Suppressor macrophage (primary cell): ENCODE measurements around the gene C3.

Experiments used
- DNase-seq, 4 experiments: peaks; one replicate each; pipeline ENCODE4 v3.0.0-alpha.2; 2020 to 2022

The C3 gene

DNA sequence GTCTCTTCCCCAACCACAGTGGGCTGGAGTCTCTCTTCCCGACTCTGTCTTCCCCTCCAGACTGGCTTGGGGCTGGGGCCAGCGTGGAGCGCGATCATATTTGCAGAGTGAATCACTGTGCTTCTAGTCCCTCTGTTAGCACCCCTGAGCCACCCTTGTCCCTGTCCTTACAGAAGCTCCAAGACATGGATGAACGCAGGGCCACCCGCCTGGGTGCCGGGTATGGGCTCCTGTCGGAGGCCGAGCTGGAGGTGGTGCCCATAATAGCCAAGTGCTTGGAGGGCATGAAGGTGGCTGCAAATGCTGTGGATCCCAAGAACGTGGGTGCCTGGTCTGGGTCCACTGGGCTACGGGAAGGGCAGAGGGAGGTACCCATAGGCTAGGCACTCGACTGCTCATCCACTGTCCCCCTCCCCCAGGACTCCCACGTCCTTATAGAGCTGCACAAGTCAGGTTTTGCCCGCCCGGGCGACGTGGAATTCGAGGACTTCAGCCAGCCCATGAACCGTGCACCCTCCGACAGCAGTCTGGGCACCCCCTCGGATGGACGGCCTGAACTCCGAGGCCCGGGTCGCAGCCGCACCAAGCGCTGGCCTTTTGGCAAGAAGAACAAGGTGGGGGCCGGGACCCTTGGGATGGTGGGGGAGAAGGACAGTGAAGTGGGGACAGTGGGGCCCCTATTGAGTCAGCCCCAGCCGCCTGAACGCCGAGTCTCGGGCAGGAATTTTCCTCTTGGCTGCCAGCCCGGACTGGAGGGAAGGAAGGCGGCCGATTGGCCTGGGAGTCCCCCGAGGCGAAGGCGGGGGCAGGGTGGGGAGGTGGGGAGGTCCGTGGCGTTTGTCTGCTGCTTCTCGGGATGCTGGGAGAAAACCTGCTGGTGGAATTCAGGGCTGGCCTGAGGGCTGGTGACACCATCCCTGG lies 24.2 kb upstream of the C3 start:
- no peak for DNase-seq

DNA sequence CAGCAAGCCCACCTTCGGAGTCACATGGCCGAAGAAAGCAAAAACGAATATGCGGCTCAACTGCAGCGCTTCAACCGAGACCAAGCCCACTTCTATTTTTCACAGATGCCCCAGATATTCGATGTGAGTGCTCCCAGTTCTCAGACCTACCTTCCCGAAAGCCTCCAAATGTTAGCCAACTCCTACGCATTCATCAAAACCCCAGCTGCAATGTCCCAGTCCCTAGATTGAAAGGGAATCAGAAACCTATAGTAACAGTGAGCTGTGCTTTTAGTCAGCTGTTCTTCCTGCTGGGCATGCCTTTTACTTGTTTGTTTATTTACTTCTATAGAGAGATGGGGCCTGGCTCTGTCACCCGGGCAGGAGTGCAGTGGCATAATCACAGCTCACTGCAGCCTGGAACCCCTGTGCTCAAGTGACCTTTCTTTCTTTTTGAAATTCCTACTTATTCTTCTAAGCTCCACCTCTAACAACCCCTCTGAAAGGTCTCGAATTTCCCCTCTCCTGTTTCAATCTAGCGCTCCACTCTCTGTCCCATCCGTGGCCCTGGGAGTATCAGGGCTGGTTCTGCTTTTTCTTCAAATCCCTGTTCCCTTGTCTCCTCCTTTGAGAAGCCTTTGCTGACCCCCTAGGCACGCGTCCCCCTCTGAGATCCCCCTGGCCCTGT lies 23.4 kb upstream of the C3 start:
- no peak for DNase-seq

DNA sequence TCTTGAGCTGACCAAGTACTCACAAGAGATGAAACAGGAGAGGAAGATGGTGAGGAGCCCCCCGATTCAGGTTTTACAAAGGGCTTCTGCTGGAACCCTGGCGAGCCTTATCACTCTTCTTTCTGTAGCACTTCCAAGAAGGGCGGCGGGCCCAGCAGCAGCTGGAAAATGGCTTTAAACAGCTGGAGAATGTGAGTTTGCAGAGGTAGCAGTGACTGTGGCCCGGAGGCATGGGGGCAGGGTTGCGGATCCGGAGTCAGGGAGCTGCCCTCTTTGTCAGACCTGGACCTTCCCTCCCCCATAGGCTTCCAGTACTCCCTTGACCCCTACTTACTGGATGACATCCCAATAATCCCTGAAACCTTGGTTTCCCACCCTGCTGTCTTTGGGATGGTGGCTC lies 22.6 kb upstream of the C3 start:
- no peak for DNase-seq

DNA sequence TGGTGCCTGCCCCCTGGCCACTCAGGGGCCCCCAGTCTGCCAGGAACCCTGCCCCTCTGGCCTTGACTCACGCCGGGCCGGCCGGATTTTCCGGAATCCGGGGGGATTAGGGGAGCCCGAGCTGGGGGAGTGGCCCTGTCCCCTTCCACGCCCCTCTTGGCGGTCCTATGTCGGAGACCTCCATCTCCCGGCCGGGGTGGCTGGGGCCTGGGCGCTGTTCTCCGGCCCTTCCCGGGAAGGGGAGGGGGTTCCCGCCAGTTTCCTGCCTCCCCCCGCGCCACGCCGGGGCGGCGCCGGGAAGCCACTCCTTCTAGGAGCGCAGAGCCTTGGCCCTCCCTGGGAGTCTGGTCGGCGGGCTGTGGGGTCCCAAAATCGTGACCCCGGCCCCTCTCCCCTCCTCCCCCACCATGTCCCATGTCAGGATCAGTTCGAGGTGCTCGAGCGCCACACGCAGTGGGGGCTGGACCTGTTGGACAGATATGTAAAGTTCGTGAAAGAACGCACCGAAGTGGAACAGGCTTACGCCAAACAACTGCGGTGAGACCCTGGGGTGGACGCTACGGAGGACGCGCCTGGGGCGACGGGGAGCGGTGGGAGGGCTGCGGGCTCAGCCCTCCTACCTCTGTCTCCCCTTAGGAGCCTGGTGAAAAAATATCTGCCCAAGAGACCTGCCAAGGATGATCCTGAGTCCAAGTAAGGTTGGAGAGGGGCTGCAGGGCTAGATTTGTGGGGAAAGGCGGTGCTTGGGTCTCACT lies 20.3 kb upstream of the C3 start:
- DNase-seq, result peak in 2 of 4 experiments; percentile 27 to 30

DNA sequence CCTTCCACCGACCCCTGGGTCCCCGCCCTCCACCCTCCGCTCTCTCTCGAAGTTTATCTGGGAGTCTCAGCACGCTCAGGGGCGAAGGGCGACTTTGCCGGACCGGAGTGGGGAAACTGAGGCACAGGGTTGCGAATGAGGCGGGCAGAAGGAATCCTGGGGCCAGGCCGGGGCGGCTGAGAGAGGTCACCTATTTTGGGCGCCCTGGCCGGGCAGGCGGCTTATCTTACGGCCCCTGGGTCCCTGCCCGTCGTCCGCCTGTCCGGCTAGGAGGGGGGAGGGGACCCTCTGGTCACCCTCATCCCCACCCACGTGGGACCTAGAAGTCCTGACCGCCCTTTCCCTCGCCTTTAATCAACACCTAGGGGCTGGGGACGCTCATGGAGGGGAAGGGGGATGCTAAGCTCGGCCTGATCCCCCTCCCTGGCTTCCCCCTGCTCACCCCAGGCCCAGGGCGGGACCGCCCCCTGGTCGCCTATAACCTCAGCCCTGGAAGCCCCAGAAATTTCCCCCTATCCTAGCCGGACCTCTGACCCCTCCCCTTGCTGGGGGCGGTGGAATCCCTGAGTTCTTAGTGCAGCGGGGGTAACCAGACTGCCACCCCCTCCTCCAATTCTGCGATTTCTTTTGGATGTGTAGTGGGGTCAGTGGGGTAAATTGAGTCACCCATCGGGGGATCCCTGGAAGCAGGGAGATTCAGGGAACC lies 19.6 kb upstream of the C3 start:
- DNase-seq, result peak in 2 of 4 experiments; percentile 24 to 41

DNA sequence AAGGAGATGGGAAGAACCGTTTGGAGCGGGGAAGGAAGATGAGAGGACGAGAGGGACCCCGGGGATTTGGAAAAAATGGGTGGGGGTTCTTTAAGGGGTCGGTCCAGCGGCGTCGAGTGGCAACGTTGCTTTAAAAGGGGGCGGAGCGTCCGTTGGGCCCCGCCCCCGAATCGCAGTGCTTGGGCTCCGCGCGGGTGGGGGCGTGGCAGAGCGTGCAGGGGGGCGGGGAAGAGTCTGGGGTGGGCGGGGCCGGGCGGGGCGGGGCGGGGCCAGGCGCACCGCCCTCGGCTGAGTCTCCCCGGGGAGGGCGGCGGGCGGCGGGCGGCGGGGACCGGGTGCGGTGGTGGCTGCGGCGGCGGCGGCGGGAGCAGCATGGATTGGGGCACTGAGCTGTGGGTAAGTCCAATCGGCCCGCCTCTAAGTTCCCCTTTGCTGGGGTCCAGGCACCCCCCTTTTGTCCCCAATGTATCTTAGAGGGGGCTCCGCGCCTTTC lies 19.0 kb upstream of the C3 start, which contains the start of gene TRIP10:
Gene TRIP10, plus strand, starts transcription at position 291 of the 493 bp plus-strand sequence. Its CDS starts 82 bp downstream, at position 373.
- peak; percentile 90 to 97 (median 94) for DNase-seq

DNA sequence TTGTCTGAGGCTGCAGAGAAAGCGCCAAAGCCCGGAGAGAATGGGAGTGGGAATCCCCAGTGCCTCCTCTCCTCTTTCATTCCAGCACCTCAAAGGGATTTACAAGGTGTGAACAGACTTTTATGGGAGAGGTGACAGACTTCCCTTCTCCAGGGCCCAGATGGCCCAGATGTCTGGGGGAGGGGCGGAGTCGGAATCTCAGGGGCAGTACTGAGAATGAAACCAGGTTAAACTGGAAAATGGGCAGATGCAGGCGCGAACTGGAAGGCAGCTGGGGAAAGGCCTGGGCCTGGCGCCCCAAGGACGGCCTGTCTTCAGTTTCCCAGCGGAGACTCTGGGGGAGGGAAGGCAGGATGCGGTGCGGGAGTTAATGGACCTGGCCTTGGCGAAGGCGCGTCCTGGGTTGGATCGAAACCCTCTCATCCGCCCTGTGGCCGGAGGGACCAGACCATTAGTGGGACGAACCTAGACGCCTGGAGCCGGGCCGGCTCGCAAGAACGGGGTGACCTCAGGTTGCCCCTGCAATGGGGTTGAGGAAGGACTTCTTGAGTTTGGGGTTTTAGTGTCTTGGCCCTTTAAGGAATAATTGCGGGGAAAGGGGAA lies 18.4 kb upstream of the C3 start:
- DNase-seq, result peak in 1 of 4 experiments; percentile 25

DNA sequence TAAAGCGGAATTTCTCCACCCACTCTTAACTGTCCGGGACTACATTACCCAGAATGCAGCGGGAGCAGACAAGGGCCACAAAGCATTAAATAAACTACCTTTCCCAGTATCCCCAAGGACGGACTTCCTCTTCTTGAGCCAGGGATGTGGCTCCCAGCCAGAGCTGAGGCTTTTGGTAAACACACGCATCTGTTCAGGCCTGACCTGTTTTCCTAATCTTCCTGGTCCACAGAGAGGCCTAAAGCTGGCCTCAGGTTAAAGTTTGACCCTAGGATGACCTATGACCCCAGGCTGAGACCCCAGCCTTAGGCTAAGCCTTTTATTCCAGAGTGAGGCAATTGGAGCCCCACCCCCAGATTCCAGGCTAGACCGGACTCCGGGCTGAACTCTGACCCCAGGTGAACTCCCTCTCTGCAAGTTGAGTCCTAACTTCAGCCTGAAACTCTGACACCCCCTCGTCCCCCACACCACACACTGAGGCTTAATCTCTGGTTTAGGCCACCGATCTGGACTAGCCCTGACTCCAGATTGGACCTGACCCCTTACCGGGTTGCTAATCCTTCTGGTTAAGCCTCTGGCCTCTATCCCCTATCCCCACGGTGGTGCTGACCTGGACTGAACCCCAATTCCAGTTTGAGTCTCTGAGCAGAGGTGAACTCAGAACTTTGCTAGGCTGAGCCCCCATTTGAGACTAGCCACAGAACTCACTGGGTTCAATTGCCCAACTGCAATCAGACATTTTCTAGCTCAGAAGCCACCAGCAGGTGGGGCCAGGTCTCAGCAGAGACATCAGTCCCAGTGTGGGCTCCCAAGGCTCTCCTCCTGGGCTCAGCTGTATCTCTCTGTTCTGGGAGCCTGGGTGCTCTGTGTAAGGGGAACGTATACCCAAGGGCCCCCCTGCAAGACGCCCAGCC lies 17.7 kb upstream of the C3 start:
- peak; percentile 78 to 90 (median 86) for DNase-seq

DNA sequence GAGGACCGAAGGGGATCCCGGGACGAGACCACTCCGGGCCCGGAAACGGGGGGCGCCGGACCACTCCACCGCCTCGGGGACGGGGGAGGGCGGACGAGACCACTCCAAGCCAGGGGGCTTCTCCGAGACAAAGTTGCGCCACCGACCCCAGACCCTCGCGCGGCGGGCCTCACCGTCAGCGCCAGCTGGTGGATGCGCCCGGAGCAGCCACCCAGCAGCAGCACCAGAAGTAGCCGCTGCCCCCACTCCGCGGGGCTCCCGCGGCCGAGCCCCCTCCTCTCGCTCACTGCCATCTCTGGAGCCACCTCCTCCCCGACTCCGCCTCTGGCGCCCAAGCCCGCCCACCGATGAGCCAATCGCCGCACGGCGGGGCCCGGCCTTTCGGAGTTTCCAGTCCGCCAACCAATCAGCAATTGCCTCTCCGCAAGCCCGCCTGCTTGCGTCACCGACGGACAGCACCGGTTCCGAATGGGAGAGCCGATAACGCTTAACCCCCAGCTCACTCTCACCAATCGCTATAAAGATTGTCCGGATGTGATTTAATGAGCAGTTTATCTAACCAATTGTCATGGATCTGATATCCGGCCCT lies 16.9 kb upstream of the C3 start, which contains the start of gene GPR108:
Gene GPR108, minus strand, starts transcription at position 297 of the 589 bp plus-strand sequence. Its CDS starts 4 bp downstream, at position 293.
- DNase-seq, result peak; percentile 99 to 100 (median 100)

DNA sequence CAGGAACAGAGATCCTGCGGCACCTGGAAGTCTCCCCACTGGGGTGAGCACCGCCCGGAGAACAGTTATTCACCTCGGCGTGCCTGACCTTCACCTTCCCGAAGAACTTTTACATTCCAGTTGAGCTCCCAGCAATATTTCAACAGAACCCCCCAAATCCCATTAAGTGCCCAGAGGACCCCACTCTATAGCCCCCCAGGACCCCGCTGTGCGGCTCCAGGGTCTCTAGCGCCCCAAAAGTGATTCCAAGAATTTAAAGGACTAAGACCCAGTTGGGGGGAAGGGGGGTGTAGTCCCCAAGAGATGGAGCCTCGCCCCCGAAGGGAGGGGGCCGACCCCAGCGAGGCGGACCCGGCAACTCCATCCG lies 16.4 kb upstream of the C3 start:
- no peak for DNase-seq

DNA sequence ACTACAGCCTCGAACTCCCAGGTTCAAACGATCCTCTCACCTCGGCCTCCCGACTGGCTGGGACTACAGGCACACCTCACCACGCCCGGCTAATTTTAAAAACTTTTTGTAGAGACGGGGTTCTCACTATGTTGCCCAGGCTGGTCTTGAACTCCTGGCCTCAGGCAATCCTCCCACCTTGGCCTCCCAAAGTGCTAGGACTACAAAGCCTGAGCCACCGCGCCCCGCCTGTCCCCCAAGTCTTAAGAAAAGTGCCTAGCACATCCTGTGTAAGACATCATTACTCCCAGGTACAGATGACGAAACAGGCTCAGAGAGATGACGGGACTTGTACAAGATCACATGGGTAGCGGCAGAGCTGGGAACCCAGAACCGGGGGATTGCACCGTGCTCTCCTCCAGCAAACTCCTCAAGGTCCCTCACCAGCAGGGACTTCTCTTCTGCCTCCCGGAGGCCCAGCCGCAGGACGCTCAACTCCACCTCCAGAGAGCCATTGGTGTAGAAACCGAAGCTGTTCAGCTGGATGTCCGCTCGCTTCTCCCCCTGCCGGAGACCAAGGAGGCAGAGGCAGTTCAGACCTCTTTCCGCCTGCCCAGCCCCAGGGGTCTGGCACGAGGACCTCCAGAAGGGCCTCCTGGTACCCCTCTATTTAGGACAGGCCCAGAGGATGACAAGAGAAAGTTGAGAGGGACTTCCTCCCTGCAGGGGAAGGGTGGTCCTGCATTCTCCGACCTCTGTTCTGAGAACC lies 15.9 kb upstream of the C3 start:
- DNase-seq, result peak; percentile 84 to 94 (median 93)

DNA sequence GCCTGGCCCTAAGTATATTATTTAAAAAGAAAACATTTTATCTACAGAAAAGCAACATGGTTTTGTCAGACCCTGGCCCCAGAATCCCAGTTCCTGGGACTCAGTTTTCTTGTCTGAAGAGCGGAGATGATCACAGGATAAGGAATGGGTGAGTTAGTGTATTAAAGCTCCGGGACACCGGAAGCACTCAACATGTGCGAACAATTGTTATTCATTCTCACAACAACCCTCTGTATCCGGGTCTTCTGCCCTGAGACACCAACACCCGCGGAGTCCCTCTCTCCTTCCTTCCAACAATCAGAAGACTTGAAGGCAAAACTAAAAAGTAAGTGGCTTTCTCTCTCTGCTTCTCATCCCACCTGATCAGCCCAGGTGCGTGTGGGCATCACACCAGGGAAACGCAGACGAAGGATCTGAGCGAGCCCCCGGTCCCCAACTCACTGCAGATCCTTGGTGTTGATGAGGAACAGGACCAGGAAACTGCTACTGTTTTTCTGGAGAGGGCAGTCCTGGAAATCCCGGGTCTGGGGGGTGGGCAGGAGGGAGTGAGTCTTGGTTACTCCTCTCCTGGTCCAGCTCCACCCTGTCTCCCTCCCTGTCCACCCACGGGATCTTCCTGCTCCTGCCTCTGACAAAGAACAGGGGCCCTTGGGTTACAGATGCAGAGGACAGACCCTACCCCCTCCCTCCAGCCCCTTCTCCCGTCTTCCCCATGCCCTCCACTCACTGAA lies 14.9 kb upstream of the C3 start:
- no peak for DNase-seq

DNA sequence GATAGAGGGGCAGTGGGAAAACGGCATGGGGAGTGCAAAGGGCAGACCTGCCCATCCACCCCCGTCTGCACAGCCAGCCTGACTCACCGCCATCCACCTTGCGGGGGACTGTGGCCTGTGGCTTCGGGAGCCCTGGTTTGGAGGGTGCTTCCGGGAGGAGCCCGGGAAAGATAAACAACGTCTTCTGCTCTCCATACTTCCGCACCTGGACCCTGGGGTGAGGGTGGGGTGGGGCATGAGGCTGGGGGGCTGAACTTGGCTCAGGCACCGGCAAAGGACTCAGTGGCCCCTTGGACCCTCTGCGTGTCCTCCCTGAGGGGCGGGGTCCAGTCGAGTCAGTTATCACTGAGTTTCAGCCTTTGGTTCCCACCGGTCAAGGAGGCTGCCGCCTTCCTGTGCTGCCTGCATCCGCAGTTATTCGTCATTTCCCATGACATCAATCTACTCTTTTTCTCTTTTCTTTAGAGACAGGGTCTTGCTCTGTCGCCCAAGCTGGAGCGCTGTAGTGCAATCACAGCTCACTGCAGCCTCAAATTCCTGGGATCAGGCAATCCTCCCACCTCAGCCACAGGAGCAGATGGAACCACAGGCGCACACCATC lies 13.7 kb upstream of the C3 start:
- no peak for DNase-seq

DNA sequence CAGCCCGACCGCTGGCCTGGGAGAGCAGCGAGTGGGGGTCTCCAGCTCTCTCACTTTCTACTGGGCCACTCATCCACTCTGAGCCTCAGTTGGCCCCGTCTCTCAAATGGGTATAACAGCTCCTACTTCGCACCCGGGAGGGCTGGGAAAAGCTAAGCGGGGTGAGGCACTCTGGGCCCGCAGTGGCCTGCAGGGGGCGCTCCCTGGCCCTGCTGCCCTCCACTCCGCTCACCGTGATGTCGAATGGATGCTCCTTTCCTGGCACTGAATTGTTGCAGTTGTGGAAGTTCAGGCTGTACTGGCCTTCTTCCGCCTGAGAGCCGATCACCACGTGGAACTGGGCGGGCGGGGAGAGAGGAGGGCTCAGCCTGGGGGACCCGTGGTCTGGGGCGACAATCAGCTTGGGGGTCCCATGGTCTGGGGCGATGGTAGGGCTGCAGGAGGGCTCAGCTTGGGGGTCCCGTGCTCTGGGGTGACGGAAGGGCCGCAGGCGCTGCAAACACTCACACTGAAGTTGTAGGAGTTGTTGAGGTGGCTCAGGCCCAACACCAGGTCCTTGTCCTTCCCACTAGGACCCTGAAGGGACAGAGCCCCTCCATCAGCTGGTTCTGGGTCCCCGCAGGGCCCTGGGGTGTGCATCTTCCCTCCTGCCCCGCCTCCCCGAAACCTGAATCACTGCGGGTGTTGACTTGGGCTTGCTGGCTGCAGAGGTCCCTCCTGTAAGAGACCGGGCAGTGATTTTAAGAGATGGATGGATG lies 13.1 kb upstream of the C3 start:
- no peak for DNase-seq

DNA sequence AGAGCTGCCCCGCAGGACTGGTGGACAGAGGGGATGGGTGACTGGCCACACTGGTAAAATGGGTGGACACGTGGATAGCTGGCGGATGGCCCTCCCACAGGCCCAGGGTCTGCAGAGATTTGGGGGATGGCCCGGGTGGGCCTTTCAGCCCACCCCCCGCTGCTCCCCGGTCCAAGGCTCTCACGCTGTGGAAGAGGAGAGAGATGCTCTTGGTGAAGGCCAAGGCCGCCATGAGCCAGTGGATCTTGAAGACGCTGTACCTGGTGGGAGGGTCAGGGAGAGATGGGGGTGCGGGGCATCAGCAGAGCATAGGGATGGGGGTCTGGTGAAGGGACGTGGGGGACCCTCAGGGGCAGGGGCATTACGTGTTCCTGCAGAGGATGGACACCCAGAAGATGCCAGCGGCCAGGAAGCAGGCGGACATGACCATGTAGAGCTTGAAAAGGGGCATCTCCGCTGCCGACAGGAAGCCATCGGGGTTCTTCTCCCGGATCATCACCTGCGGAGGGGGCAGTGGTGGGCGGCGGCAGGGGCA lies 12.4 kb upstream of the C3 start:
- DNase-seq, result no peak

DNA sequence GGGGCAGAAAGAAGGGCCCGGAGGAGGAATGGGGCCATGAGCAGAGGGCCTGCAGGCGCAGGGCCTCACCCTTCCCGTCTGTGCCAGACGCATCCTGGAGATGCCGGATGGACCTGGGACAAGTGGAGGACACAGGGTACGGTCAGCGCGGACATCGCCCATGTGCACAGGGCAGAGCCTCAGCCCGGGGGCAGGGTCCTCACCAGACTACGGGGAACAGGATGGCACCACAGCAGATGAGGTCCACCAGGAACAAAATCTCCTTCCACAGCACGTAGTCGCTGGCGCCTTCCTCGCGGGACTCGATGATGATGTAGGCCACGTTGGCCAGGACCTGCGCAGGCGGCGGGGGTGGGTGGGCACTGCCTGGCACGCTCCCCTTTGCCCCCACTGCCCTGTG lies 11.4 kb upstream of the C3 start:
- no peak for DNase-seq
